Esophagus muscularis mucosa (tissue), 4 donors: ENCODE measurements around the gene PLPPR2. TPM values are rescaled to one million over a fixed set of nuclear protein-coding genes. Genes with fewer than 3 reads are reported as not detected.
A peak's percentile ranks its signal among the peaks of the same experiment; 100 is the strongest.

Source experiments
- DNase-seq: peaks from one replicate; pipeline ENCODE4 v3.0.0-alpha.2; 2017; ENCODE audit errors: extremely low spot score
- H3K27ac ChIP-seq, 4 donors: fragments of 200-600 bp; sonication (generic); replicated peaks in 1 of 4; 1 replicate in 3 of 4; 2 replicates in 1 of 4; pipeline ENCODE4 v1.5.1; 2016 to 2019; ENCODE audit warnings: mild to moderate bottlenecking in 1 of 4
- H3K27me3 ChIP-seq, 4 donors: fragments of 200-600 bp; sonication (generic); one replicate each; pipeline versions ENCODE4 v1.5.1 to v1.6.0; 2016 to 2019
- H3K36me3 ChIP-seq, 4 donors: fragments of 200-600 bp; sonication (generic); one replicate each; pipeline ENCODE4 v1.5.1; 2016 to 2019
- H3K4me1 ChIP-seq, 4 donors: fragments of 200-600 bp; sonication (generic); one replicate each; pipeline ENCODE4 v1.5.1; 2016 to 2019
- H3K4me3 ChIP-seq, 4 donors: fragments of 200-600 bp; sonication (generic); 1 replicate in 2 of 4; 2 replicates in 2 of 4; pipeline ENCODE4 v1.5.1; 2016 to 2019; ENCODE audit warnings: mild to moderate bottlenecking in 4 of 4, moderate library complexity in 1 of 4
- H3K9me3 ChIP-seq, 4 donors: fragments of 200-600 bp; sonication (generic); 1 replicate in 3 of 4; 2 replicates in 1 of 4; pipeline ENCODE4 v1.5.1; 2016 to 2019
- CTCF ChIP-seq, 3 experiments: fragments of 200-600 bp in 2 of 3; fragments of 450-650 bp in 1 of 3; sonication (generic) in 2 of 3; IDR thresholded peaks; one replicate each; pipeline ENCODE4 v1.5.1; 2017 to 2019; ENCODE audit warnings: antibody characterized with exemption in 3 of 3, mild to moderate bottlenecking in 2 of 3, moderate library complexity in 1 of 3
- EP300 ChIP-seq: sonication (generic); formaldehyde crosslinking; IDR thresholded peaks from one replicate; pipeline ENCODE4 v1.6.1; 2017; ENCODE audit warnings: antibody characterized with exemption
- POLR2A ChIP-seq: fragments of 450-650 bp; IDR thresholded peaks from one replicate; pipeline ENCODE4 v1.6.1; 2017; ENCODE audit warnings: antibody characterized with exemption, moderate library complexity, mild to moderate bottlenecking, low read depth
- POLR2AphosphoS5 ChIP-seq, 2 donors: sonication (generic); formaldehyde crosslinking; IDR thresholded peaks; one replicate each; pipeline ENCODE4 v1.6.1; 2017; ENCODE audit warnings: antibody characterized with exemption in 2 of 2
- WGBS: methylation state at CpG from one replicate; pipeline ENCODE4 v1.1.5; 2018; 5-methylcytosine and 5-hydroxymethylcytosine counted together
- intact Hi-C: fragments of 100-400 bp; cut with DNase I; formaldehyde crosslinking; loops from one replicate; pipeline ENCODE4 v1.15.1; 2023
- total RNA-seq, 4 donors: library from RNA; depleted of rRNA; stranded (reverse); fragments of >200 nt; gene quantifications; one replicate each; pipeline versions ENCODE4 v1.1.0 to v1.2.1, GENCODE V29; 2016

Gene PLPPR2
- total RNA-seq, 4 donors from 2014 or later, result 32.0 to 49.8 (median 37.5) TPM

- peaks cover 18 to 40% (median 36%) of the 10 kb centered on the region in 4 donors for H3K4me1 ChIP-seq
- H3K4me3 ChIP-seq, result no peak overlapping the region
- no peaks in the 10 kb centered on the region for H3K9me3 ChIP-seq
- H3K27me3 ChIP-seq, result no peaks in the 10 kb centered on the region
- DNase-seq, result no peak
- intact Hi-C loops, result no loop called here
- 52% methylated on average over 7 of the region's 7 CpGs for WGBS
- no peak for TF ChIP-seq POLR2A
- TF ChIP-seq CTCF (IDR thresholded peaks at IDR 0.05), result no peak
- TF ChIP-seq EP300, result no peak
- TF ChIP-seq POLR2AphosphoS5 (IDR thresholded peaks at IDR 0.05), result no peak
- H3K27ac ChIP-seq, result peak overlapping the region; percentile 1 to 81 (median 24)
- peaks cover 4 to 27% (median 22%) of the 10 kb centered on the region in 4 donors for H3K36me3 ChIP-seq
Measured at GRCh38 chr19:11322269-11323024, 32.8 kb upstream of the PLPPR2 start.

- Histone ChIP-seq H3K36me3 (peaks cover 4 to 39% (median 34%) of the 10 kb centered on the region in 4 donors), H3K4me1 (peaks cover 18 to 40% (median 36%) of the 10 kb centered on the region in 4 donors), H3K4me3 (no peak overlapping the region), H3K27me3 (no peaks in the 10 kb centered on the region), H3K27ac (peak overlapping the region; percentile 78 to 81 (median 81)), H3K9me3 (no peaks in the 10 kb centered on the region)
- DNase-seq, result no peak
- no peak for TF ChIP-seq CTCF (IDR thresholded peaks at IDR 0.05)
- no peak for TF ChIP-seq POLR2AphosphoS5 (IDR thresholded peaks at IDR 0.05)
- no peak for TF ChIP-seq EP300
- no peak for TF ChIP-seq POLR2A
- intact Hi-C loops, result no loop called here
- whole genome bisulfite sequencing, result 75% methylated on average over 5 of the region's 5 CpGs
Measured at GRCh38 chr19:11323601-11324078, 31.6 kb upstream of the PLPPR2 start.

GRCh38 chr19:11324079-11324661, 31.1 kb upstream of the PLPPR2 start:
- DNase-seq, result no peak
- peaks cover 18 to 40% (median 36%) of the 10 kb centered on the region in 4 donors for H3K4me1 ChIP-seq
- H3K27me3 ChIP-seq, result no peaks in the 10 kb centered on the region
- H3K36me3 ChIP-seq, result peaks cover 4 to 44% (median 39%) of the 10 kb centered on the region in 4 donors
- WGBS, result 23% methylated on average over 7 of the region's 10 CpGs
- H3K4me3 ChIP-seq, result peak overlapping the region in 1 of 4 donors; percentile 12
- intact Hi-C loops, result no loop called here
- H3K27ac ChIP-seq, result peak overlapping the region; percentile 78 to 81 (median 81)
- TF ChIP-seq POLR2AphosphoS5 (IDR thresholded peaks at IDR 0.05), result peak; percentile 77 to 82
- no peak for TF ChIP-seq POLR2A
- no peaks in the 10 kb centered on the region for H3K9me3 ChIP-seq

GRCh38 chr19:11324748-11325389, 30.4 kb upstream of the PLPPR2 start:
- H3K27ac ChIP-seq, result peak overlapping the region; percentile 78 to 81 (median 81)
- no peak for DNase-seq

More at GRCh38 chr19:11324748-11325389, 30.4 kb upstream of the PLPPR2 start:
- no peaks in the 10 kb centered on the region for H3K27me3 ChIP-seq
- peaks cover 18 to 40% (median 36%) of the 10 kb centered on the region in 4 donors for H3K4me1 ChIP-seq
- no peak overlapping the region for H3K4me3 ChIP-seq
- 57% methylated on average over 5 of the region's 17 CpGs for WGBS
- intact Hi-C loops, result no loop called here
- H3K36me3 ChIP-seq, result peaks cover 4 to 51% (median 46%) of the 10 kb centered on the region in 4 donors
- H3K9me3 ChIP-seq, result no peaks in the 10 kb centered on the region
- TF ChIP-seq POLR2A (no peak), EP300 (no peak), CTCF (IDR thresholded peaks at IDR 0.05) (no peak), POLR2AphosphoS5 (IDR thresholded peaks at IDR 0.05) (no peak)
